NB4 (cell line): ENCODE results near the gene LINGO3.

Source experiments
- DNase-seq: peaks from one replicate; pipeline ENCODE4 v3.0.0; 2010; ENCODE audit warnings: low read depth
- H3K4me3 ChIP-seq: one replicate; pipeline ENCODE4 v1.5.1; 2011; ENCODE audit warnings: mild to moderate bottlenecking, low read depth, low read length, moderate library complexity
- CTCF ChIP-seq: IDR thresholded peaks from one replicate; pipeline ENCODE4 v1.5.1; 2012; ENCODE audit warnings: low read depth, low read length
- MAX ChIP-seq: IDR thresholded peaks from 2 replicates; pipeline ENCODE4 v1.6.1; 2011; ENCODE audit warnings: low read depth, low read length
- MYC ChIP-seq: IDR thresholded peaks from 2 replicates; pipeline ENCODE4 v1.6.1; 2011; ENCODE audit warnings: low read depth, low read length
- POLR2A ChIP-seq: IDR thresholded peaks from 2 replicates; pipeline ENCODE4 v1.6.1; 2011; ENCODE audit warnings: mild to moderate bottlenecking; ENCODE audit not compliant: insufficient read length; ENCODE audit errors: extremely low read depth

LINGO3 gene

GRCh38 chr19:2276429-2276986 lies 31.4 kb downstream of the LINGO3 start:
- H3K4me3 ChIP-seq: no peak overlapping the region
- TF ChIP-seq POLR2A: no peak
- no peak for TF ChIP-seq CTCF
- TF ChIP-seq MYC: no peak
- no peak for TF ChIP-seq MAX
- no peak for DNase-seq

- no peak overlapping the region for H3K4me3 ChIP-seq
- no peak for DNase-seq
- TF ChIP-seq POLR2A (no peak), CTCF (no peak), MYC (no peak), MAX (no peak)
Observed at GRCh38 chr19:2275588-2276428, 32.1 kb downstream of the LINGO3 start.

GRCh38 chr19:2274931-2275535 lies 32.9 kb downstream of the LINGO3 start:
- peak; percentile 73 for DNase-seq
- TF ChIP-seq CTCF (peak; percentile 17), MAX (peak; percentile 32; the same call in 1 of the 2 replicates), POLR2A (no peak), MYC (no peak)
- no peak overlapping the region for H3K4me3 ChIP-seq

- TF ChIP-seq CTCF: no peak
- no peak for TF ChIP-seq MYC
- TF ChIP-seq MAX: no peak
- no peak for TF ChIP-seq POLR2A
- H3K4me3 ChIP-seq: peak overlapping the region; percentile 38
- no peak for DNase-seq
Observed at GRCh38 chr19:2274185-2274711, 33.7 kb downstream of the LINGO3 start.

- H3K4me3 ChIP-seq: peak overlapping the region; percentile 65
- TF ChIP-seq MYC (0 out of 2 replicates have a peak, but pooled peaks have one; percentile 31), CTCF (peak; percentile 65), MAX (no peak; the same call in 1 of the 2 replicates), POLR2A (peak; percentile 32)
- DNase-seq: peak; percentile 92
Observed at GRCh38 chr19:2273356-2274184, 34.4 kb downstream of the LINGO3 start.
